A204.1 (cell line): ENCODE results near the gene NTN3.

Experiments used
- FAIRE-seq: peaks from 2 replicates; lab custom pipeline; 2012; peaks lifted over from hg19 to GRCh38; lab: Jason Lieb, UNC

The NTN3 gene

GRCh38 chr16:2497116-2497630, 26.1 kb downstream of the NTN3 start:
- no peak for FAIRE-seq

GRCh38 chr16:2497695-2498484, 26.8 kb downstream of the NTN3 start:
- FAIRE-seq, result no peak

- no peak for FAIRE-seq
These were observed 27.6 kb downstream of the NTN3 start for GRCh38 chr16:2498531-2499253.

- no peak for FAIRE-seq
These were observed 28.4 kb downstream of the NTN3 start for GRCh38 chr16:2499454-2499853.

- FAIRE-seq, result no peak
These were observed 28.9 kb downstream of the NTN3 start for GRCh38 chr16:2499890-2500429.

GRCh38 chr16:2500430-2500917, 29.4 kb downstream of the NTN3 start:
- no peak for FAIRE-seq

GRCh38 chr16:2500918-2501750, 30.0 kb downstream of the NTN3 start:
- no peak for FAIRE-seq

GRCh38 chr16:2501946-2502895, 31.1 kb downstream of the NTN3 start:
- no peak for FAIRE-seq

GRCh38 chr16:2505695-2506094, 34.6 kb downstream of the NTN3 start:
- no peak for FAIRE-seq

- no peak for FAIRE-seq
These were observed 36.1 kb downstream of the NTN3 start for GRCh38 chr16:2507052-2507659.

GRCh38 chr16:2507665-2508064, 36.6 kb downstream of the NTN3 start:
- FAIRE-seq, result no peak

- no peak for FAIRE-seq
These were observed 37.8 kb downstream of the NTN3 start for GRCh38 chr16:2508722-2509400.

GRCh38 chr16:2511128-2511800, 40.2 kb downstream of the NTN3 start:
- no peak for FAIRE-seq

- FAIRE-seq, result no peak
These were observed 41.1 kb downstream of the NTN3 start for GRCh38 chr16:2511996-2512734.

GRCh38 chr16:2512735-2513404, 41.8 kb downstream of the NTN3 start:
- FAIRE-seq, result no peak

- no peak for FAIRE-seq
These were observed 42.6 kb downstream of the NTN3 start, which contains the start of gene ATP6V0C for GRCh38 chr16:2513405-2514332. ATP6V0C (plus strand) TSS chr16:2513952; CDS start chr16:2514104, 152 bp downstream.
